ENCODE data around the gene LYG2. TPM values are rescaled to one million over a fixed set of nuclear protein-coding genes. Genes with fewer than 3 reads are reported as not detected.
"Not testable (repeated sequence)": the region's sequence is repeated elsewhere in the genome, so short reads cannot be mapped to it uniquely, and the experiment has no call there.

Gene LYG2
- total and polyA plus RNA-seq, 4 donors = not detected

DNA sequence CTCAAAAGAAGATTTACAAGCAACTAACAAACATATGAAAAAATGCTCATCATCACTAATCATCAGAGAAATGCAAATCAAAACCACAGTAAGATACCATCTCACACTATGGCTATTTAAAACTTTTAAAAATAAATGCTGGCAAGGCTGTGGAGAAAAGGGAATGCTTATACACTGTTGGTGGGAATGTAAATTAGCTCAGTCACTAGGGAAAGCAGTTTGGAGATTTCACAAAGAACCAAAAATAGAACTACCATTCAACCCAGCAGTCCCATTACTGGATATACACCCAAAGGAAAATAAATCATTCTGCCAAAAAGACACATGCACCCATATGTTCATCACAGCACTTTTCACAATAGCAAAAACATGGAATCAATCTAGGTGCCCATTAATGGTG lies 22.3 kb downstream of the LYG2 start:
- H3K27me3 ChIP-seq (ENCODE audit: control insufficient read depth in 1 of 2, insufficient read depth in 2 of 2, low read length in 1 of 2); H3K27ac ChIP-seq (ENCODE audit: low read depth in 1 of 2, low read length in 2 of 2); intact Hi-C loops (cut with DNase I); ATAC-seq (ENCODE audit: low FRiP score); H3K4me3 ChIP-seq (ENCODE audit: low read length in 2 of 2); H3K36me3 ChIP-seq (ENCODE audit: control insufficient read depth in 1 of 2, insufficient read depth in 2 of 2, low read length in 1 of 2); H3K4me1 ChIP-seq (ENCODE audit: control insufficient read depth in 1 of 2, insufficient read depth in 2 of 2, low read length in 2 of 2); H3K9me3 ChIP-seq (ENCODE audit: control insufficient read depth, low read length); DNase-seq: not testable (repeated sequence)

DNA sequence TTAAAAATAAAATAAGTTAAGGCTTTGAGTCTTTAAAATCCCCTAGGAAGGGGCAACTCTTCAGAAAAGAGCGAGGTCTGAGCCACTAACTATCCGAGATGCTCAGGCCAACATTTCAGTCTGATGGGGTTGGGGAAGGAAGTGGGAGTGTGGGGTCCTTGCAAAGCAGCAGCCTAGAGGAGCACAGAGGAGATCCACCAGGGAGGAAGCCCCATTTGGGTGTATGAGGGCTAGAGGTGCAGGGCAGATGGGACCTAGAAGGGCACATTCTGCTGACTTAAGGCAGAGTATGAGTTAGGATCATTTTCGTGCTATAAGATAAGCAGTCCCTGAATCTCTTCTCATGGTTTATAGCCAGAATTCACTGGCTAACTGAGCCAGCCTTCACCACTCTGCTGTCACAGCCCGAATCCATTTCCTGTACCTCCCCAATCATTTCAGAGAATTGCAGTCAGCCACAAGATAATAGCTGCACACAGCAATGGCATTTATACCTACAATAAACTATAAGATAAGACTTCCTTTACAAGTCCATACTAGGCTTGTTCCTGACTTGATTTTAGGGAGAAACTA lies 37.5 kb downstream of the LYG2 start:
- no peak for DNase-seq
- H3K27me3 ChIP-seq (ENCODE audit: control insufficient read depth in 1 of 2, insufficient read depth in 2 of 2, low read length in 1 of 2) = no peaks in the 10 kb centered on the region
- no peak overlapping the region for H3K27ac ChIP-seq (ENCODE audit: low read depth in 1 of 2, low read length in 2 of 2)
- WGBS, 2 donors = 76 to 78% methylated on average over 4 of the region's 4 CpGs
- no peak overlapping the region for H3K4me3 ChIP-seq (ENCODE audit: low read length in 2 of 2)
- no peak for ATAC-seq (ENCODE audit: low FRiP score)
- no peaks in the 10 kb centered on the region for H3K4me1 ChIP-seq (ENCODE audit: control insufficient read depth in 1 of 2, insufficient read depth in 2 of 2, low read length in 2 of 2)
- H3K9me3 ChIP-seq (ENCODE audit: control insufficient read depth, low read length) = no peaks in the 10 kb centered on the region
- H3K36me3 ChIP-seq (ENCODE audit: control insufficient read depth in 1 of 2, insufficient read depth in 2 of 2, low read length in 1 of 2) = peaks cover 0 to 3% of the 10 kb centered on the region in 2 donors
- intact Hi-C loops (cut with DNase I) = no loop called here

DNA sequence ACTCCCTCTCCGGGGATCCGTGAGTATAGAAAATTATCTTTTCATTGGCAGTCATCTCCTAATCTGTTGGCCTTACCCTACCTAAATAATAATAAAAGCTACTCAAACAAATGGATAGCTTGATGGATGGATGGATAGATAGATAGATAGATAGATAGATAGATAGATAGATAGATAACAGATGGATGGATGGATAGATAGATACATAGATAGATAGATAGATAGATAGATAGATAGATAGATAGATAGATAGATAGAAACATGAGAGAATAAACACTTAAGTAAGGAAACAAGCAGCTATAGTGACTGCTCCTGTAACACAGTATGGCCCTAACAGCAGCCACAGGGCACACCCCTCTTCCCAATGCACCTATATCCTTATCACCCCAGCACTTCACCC lies 39.4 kb downstream of the LYG2 start:
- Histone ChIP-seq H3K27ac (ENCODE audit: low read depth in 1 of 2, low read length in 2 of 2) (no peak overlapping the region), H3K4me3 (ENCODE audit: low read length in 2 of 2) (no peak overlapping the region), H3K9me3 (ENCODE audit: control insufficient read depth, low read length) (no peaks in the 10 kb centered on the region), H3K27me3 (ENCODE audit: control insufficient read depth in 1 of 2, insufficient read depth in 2 of 2, low read length in 1 of 2) (no peaks in the 10 kb centered on the region), H3K4me1 (ENCODE audit: control insufficient read depth in 1 of 2, insufficient read depth in 2 of 2, low read length in 2 of 2) (no peaks in the 10 kb centered on the region), H3K36me3 (ENCODE audit: control insufficient read depth in 1 of 2, insufficient read depth in 2 of 2, low read length in 1 of 2) (peaks cover 0 to 6% of the 10 kb centered on the region in 2 donors)
- ATAC-seq (ENCODE audit: low FRiP score) (no peak), DNase-seq (no peak)
- 92 to 93% methylated on average over 2 of the region's 2 CpGs for WGBS, 2 donors
- intact Hi-C loops (cut with DNase I) = no loop called here

DNA sequence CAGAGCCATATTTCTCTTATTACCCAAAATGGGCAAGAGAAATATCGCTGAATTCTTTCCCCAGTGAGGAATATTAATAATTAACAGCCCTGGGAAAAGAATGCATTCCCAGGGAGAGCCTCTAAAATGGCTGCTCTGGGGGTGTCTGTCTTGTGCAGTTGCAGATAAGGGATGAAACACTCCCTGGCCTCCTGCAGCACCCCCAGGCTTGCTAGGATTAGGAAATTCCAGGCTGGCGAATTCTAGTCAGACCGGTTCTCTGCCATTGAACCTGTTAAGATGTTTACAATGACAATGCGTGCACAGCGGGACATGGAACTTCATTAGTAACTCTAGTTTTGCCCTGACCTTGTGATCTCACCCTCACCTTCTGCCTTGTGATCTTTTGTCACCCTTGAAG lies 50.0 kb downstream of the LYG2 start:
- Histone ChIP-seq H3K36me3 (ENCODE audit: control insufficient read depth in 1 of 2, insufficient read depth in 2 of 2, low read length in 1 of 2) (no peaks in the 10 kb centered on the region), H3K4me3 (ENCODE audit: low read length in 2 of 2) (no peak overlapping the region), H3K9me3 (ENCODE audit: control insufficient read depth, low read length) (no peaks in the 10 kb centered on the region), H3K27me3 (ENCODE audit: control insufficient read depth in 1 of 2, insufficient read depth in 2 of 2, low read length in 1 of 2) (no peaks in the 10 kb centered on the region), H3K27ac (ENCODE audit: low read depth in 1 of 2, low read length in 2 of 2) (no peak overlapping the region), H3K4me1 (ENCODE audit: control insufficient read depth in 1 of 2, insufficient read depth in 2 of 2, low read length in 2 of 2) (no peaks in the 10 kb centered on the region)
- ATAC-seq (ENCODE audit: low FRiP score) (no peak), DNase-seq (no peak)
- intact Hi-C loops (cut with DNase I) = no loop called here
- 88 to 89% methylated on average over 5 of the region's 5 CpGs for WGBS, 2 donors

DNA sequence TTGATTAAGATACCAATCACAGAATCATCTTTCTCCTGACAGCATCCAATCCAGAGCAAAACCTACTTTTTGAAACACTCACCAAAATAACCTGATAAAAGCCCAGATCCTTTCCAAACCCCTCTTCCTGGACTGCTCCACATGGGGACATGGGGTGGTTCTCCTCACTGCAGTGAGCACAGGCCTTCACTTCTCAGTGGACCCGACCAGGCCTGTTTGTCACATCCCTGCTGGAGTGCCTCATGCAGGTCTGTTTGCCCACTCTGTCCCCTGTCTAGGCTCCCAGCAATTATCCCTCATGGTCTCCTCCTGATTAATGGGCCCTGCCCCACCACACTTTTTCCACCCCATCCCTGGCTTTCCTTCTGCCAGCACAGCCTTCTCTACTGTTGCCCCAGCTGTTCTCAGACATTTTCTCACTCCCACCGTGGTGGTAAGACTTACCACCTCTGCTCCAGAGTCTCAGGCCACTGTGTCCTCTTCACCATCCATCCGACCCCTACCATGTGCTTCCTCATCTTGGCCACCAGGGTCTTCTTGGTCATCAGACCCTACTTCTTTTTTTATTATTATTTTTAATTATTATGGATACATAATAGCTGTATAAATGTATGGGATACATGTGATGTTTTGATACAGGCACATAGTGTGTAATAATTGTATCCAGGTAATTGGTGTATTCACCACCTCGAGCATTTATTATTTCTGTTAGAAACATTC lies 53.3 kb downstream of the LYG2 start:
- Histone ChIP-seq H3K4me1 (ENCODE audit: control insufficient read depth in 1 of 2, insufficient read depth in 2 of 2, low read length in 2 of 2) (no peaks in the 10 kb centered on the region), H3K27ac (ENCODE audit: low read depth in 1 of 2, low read length in 2 of 2) (no peak overlapping the region), H3K4me3 (ENCODE audit: low read length in 2 of 2) (no peak overlapping the region), H3K27me3 (ENCODE audit: control insufficient read depth in 1 of 2, insufficient read depth in 2 of 2, low read length in 1 of 2) (no peaks in the 10 kb centered on the region), H3K36me3 (ENCODE audit: control insufficient read depth in 1 of 2, insufficient read depth in 2 of 2, low read length in 1 of 2) (no peaks in the 10 kb centered on the region), H3K9me3 (ENCODE audit: control insufficient read depth, low read length) (no peaks in the 10 kb centered on the region)
- DNase-seq (no peak), ATAC-seq (ENCODE audit: low FRiP score) (no peak)
- intact Hi-C loops (cut with DNase I) = no loop called here
- 86 to 88% methylated on average over 4 of the region's 4 CpGs for WGBS, 2 donors

GRCh38 chr2:99200076-99200800 lies 55.2 kb downstream of the LYG2 start:
- no peaks in the 10 kb centered on the region for H3K4me1 ChIP-seq (ENCODE audit: control insufficient read depth in 1 of 2, insufficient read depth in 2 of 2, low read length in 2 of 2)
- no peak for DNase-seq
- H3K4me3 ChIP-seq (ENCODE audit: low read length in 2 of 2) = no peak overlapping the region
- H3K9me3 ChIP-seq (ENCODE audit: control insufficient read depth, low read length) = no peaks in the 10 kb centered on the region
- no peak for ATAC-seq (ENCODE audit: low FRiP score)
- intact Hi-C loops (cut with DNase I) = no loop called here
- no peak overlapping the region for H3K27ac ChIP-seq (ENCODE audit: low read depth in 1 of 2, low read length in 2 of 2)
- no peaks in the 10 kb centered on the region for H3K27me3 ChIP-seq (ENCODE audit: control insufficient read depth in 1 of 2, insufficient read depth in 2 of 2, low read length in 1 of 2)
- no peaks in the 10 kb centered on the region for H3K36me3 ChIP-seq (ENCODE audit: control insufficient read depth in 1 of 2, insufficient read depth in 2 of 2, low read length in 1 of 2)
- WGBS, 2 donors = 89 to 90% methylated on average over 7 of the region's 7 CpGs

GRCh38 chr2:99198103-99198841 lies 57.2 kb downstream of the LYG2 start:
- peaks cover 0 to 4% of the 10 kb centered on the region in 2 donors for H3K36me3 ChIP-seq (ENCODE audit: control insufficient read depth in 1 of 2, insufficient read depth in 2 of 2, low read length in 1 of 2)
- no peak for ATAC-seq (ENCODE audit: low FRiP score)
- intact Hi-C loops (cut with DNase I) = no loop called here
- H3K27ac ChIP-seq (ENCODE audit: low read depth in 1 of 2, low read length in 2 of 2) = no peak overlapping the region
- WGBS, 2 donors = 82 to 84% methylated on average over 6 of the region's 6 CpGs
- DNase-seq = no peak
- H3K4me3 ChIP-seq (ENCODE audit: low read length in 2 of 2) = no peak overlapping the region
- H3K9me3 ChIP-seq (ENCODE audit: control insufficient read depth, low read length) = no peaks in the 10 kb centered on the region
- H3K27me3 ChIP-seq (ENCODE audit: control insufficient read depth in 1 of 2, insufficient read depth in 2 of 2, low read length in 1 of 2) = no peaks in the 10 kb centered on the region
- no peaks in the 10 kb centered on the region for H3K4me1 ChIP-seq (ENCODE audit: control insufficient read depth in 1 of 2, insufficient read depth in 2 of 2, low read length in 2 of 2)

GRCh38 chr2:99192364-99192763 lies 63.1 kb downstream of the LYG2 start:
- H3K4me1 ChIP-seq (ENCODE audit: control insufficient read depth in 1 of 2, insufficient read depth in 2 of 2, low read length in 2 of 2); H3K36me3 ChIP-seq (ENCODE audit: control insufficient read depth in 1 of 2, insufficient read depth in 2 of 2, low read length in 1 of 2); intact Hi-C loops (cut with DNase I); H3K27me3 ChIP-seq (ENCODE audit: control insufficient read depth in 1 of 2, insufficient read depth in 2 of 2, low read length in 1 of 2); H3K27ac ChIP-seq (ENCODE audit: low read depth in 1 of 2, low read length in 2 of 2); ATAC-seq (ENCODE audit: low FRiP score); H3K9me3 ChIP-seq (ENCODE audit: control insufficient read depth, low read length); H3K4me3 ChIP-seq (ENCODE audit: low read length in 2 of 2); DNase-seq: not testable (repeated sequence)
- 95 to 98% methylated on average over 4 of the region's 4 CpGs for WGBS, 2 donors

All from aorta (tissue), 5 donors.